Measurements from ENCODE around the gene NEK2. TPM values are rescaled to one million over a fixed set of nuclear protein-coding genes. Genes with fewer than 3 reads are reported as not detected.

NEK2 gene
- polyA plus RNA-seq, 1 experiment = 8.8 TPM

DNA sequence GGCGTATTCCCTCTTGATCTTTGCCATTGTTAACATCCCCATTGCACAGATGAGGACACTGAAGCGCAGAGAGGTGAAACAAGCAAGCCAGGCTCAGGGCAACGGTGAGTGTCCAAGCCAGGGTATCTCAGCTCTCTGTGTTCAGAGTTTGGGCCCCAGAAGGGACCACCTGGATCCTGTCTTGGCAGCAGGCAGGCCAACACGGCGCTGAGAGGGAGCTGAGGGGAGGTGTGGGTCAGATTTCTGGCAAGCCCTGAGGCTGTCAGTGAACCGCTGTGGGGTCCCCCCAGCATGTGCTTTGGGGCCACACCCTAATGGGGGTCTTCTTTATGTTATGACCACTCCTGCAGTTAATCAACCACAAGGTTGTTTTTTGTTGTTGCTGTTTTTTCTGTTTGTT is 23.1 kb downstream of the NEK2 start:
- TF ChIP-seq, protein P1, sequence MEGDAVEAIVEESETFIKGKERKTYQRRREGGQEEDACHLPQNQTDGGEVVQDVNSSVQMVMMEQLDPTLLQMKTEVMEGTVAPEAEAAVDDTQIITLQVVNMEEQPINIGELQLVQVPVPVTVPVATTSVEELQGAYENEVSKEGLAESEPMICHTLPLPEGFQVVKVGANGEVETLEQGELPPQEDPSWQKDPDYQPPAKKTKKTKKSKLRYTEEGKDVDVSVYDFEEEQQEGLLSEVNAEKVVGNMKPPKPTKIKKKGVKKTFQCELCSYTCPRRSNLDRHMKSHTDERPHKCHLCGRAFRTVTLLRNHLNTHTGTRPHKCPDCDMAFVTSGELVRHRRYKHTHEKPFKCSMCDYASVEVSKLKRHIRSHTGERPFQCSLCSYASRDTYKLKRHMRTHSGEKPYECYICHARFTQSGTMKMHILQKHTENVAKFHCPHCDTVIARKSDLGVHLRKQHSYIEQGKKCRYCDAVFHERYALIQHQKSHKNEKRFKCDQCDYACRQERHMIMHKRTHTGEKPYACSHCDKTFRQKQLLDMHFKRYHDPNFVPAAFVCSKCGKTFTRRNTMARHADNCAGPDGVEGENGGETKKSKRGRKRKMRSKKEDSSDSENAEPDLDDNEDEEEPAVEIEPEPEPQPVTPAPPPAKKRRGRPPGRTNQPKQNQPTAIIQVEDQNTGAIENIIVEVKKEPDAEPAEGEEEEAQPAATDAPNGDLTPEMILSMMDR (IDR thresholded peaks at IDR 0.05; ENCODE audit: low read depth, low read length) = no peak
- Histone ChIP-seq H3K4me3 (ENCODE audit: low read depth, low read length) (no peak overlapping the region), H3K9me3 (ENCODE audit: control insufficient read depth, insufficient read depth, low read length) (peaks cover 3% of the 10 kb centered on the region; the same call in 1 of the 2 replicates), H3K27me3 (ENCODE audit: control insufficient read depth, insufficient read depth, low read length) (no peaks in the 10 kb centered on the region), H3K27ac (ENCODE audit: low read depth, low read length) (no peak overlapping the region)
- ChIA-PET POLR2A (no interaction called here), CTCF (interaction anchor here (1.1 to 5.3 kb wide), 8 partner anchors 28 to 329 kb away, joined by 3 to 87 read pairs (median 4); no protein-coding TSS in a partner anchor)
- no peak for DNase-seq (ENCODE audit: low read depth, low spot score)

DNA sequence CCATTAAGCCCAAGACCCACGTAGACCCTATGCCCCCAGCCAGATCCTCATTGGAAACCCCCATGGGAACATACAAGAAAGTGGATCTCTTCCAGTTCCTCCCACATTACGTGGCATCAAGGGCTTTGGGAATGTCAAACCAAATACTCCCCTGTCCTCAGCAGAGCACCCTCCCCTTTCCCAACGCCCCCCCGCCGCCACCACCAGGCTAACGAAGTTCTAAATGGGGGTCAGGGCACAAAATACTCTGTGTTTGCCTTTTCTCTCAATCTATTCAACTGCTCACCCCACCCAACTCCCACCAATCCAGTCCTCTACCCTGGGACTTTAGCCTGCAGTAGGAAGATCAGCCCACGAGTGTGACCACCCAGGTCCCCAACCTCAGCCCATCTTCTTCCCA is 24.5 kb downstream of the NEK2 start:
- H3K9me3 ChIP-seq (ENCODE audit: control insufficient read depth, insufficient read depth, low read length) = peaks cover 3% of the 10 kb centered on the region; the same call in 1 of the 2 replicates
- CTCF ChIA-PET = interaction anchor here (1.1 to 5.3 kb wide), 5 partner anchors 72 to 181 kb away, joined by 3 to 87 read pairs (median 3); no protein-coding TSS in a partner anchor
- POLR2A ChIA-PET = no interaction called here

DNA sequence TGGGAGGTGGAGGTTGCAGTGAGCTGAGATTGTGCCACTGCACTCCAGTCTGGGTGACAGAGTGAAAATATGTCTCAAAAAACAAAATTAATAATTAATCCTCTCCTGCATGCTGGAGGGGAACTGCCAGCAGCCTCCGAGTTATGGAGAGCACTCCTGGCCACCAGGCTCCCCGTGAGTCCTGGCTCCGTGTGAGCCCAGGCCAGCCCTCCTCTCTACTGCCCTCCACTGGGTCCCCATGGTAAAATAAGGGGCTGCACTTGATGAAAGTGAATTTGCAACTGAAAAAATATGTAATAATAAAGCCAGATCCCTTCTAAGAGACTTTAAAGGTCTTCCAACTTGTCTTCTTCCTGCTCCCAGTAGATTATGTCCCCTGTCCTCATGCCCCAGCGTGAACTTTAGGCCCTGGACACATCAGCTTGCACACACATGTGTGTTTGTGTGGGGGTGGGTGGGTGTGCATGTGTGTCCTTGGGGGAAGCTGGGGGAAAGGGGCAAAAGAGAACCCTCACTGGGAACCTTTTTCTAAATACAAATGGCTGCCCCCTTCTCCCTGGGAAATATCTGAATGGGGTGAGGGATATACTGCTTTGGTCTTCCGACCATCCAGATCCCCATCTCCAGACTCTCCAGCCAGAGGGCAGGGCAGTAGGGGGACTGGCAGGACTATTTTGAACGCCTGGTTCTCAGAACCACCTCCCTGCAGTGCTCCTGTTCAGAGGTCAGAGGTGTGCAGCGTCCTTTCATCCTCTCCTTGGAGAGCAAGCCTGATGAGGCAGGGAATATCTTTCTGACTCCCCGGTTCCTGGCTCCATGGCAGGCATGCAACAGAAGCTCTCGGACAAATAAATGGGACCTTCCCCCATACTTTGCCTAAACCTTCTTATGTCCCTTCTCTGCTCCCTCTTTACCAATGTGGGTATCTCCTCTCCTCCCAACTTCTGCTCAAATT is 26.2 kb downstream of the NEK2 start:
- Histone ChIP-seq H3K9me3 (ENCODE audit: control insufficient read depth, insufficient read depth, low read length) (peaks cover 3% of the 10 kb centered on the region; the same call in 1 of the 2 replicates), H3K27me3 (ENCODE audit: control insufficient read depth, insufficient read depth, low read length) (no peaks in the 10 kb centered on the region), H3K4me3 (ENCODE audit: low read depth, low read length) (no peak overlapping the region), H3K27ac (ENCODE audit: low read depth, low read length) (no peak overlapping the region)
- CTCF ChIA-PET = interaction anchor here (1.2 to 1.5 kb wide), 4 partner anchors 69 to 179 kb away, joined by 3 to 9 read pairs (median 5); no protein-coding TSS in a partner anchor
- TF ChIP-seq, protein P1 (IDR thresholded peaks at IDR 0.05; ENCODE audit: low read depth, low read length) = peak; percentile 62
- POLR2A ChIA-PET = no interaction called here
- DNase-seq (ENCODE audit: low read depth, low spot score) = no peak

More for the DNA sequence above, 24.5 kb downstream of the NEK2 start:
- Histone ChIP-seq H3K27ac (ENCODE audit: low read depth, low read length) (no peak overlapping the region), H3K4me3 (ENCODE audit: low read depth, low read length) (no peak overlapping the region), H3K27me3 (ENCODE audit: control insufficient read depth, insufficient read depth, low read length) (no peaks in the 10 kb centered on the region)
- TF ChIP-seq, protein P1 (IDR thresholded peaks at IDR 0.05; ENCODE audit: low read depth, low read length) = no peak
- DNase-seq (ENCODE audit: low read depth, low spot score) = no peak

GRCh38 chr1:211648336-211648735 is 27.1 kb downstream of the NEK2 start:
- ChIA-PET POLR2A (no interaction called here), CTCF (interaction anchor here (0.8 to 1.5 kb wide), 3 partner anchors 15 to 134 kb away, joined by 3 to 9 read pairs (median 3); no protein-coding TSS in a partner anchor)
- peaks cover 3% of the 10 kb centered on the region; the same call in 1 of the 2 replicates for H3K9me3 ChIP-seq (ENCODE audit: control insufficient read depth, insufficient read depth, low read length)
- H3K4me3 ChIP-seq (ENCODE audit: low read depth, low read length) = no peak overlapping the region
- no peaks in the 10 kb centered on the region for H3K27me3 ChIP-seq (ENCODE audit: control insufficient read depth, insufficient read depth, low read length)
- H3K27ac ChIP-seq (ENCODE audit: low read depth, low read length) = no peak overlapping the region
- no peak for DNase-seq (ENCODE audit: low read depth, low spot score)
- TF ChIP-seq, protein P1 (IDR thresholded peaks at IDR 0.05; ENCODE audit: low read depth, low read length) = no peak

All from AG04450 (cell line).